GM21367 (cell line): ENCODE results near the gene LMTK2.
A peak's percentile ranks its signal among the peaks of the same experiment; 100 is the strongest.

Experiments
- ATAC-seq: cut with Tn5 transposase; IDR thresholded peaks from one replicate; pipeline ENCODE4 v1.9.1; 2021; ENCODE audit not compliant: unreplicated experiment

LMTK2 gene

DNA sequence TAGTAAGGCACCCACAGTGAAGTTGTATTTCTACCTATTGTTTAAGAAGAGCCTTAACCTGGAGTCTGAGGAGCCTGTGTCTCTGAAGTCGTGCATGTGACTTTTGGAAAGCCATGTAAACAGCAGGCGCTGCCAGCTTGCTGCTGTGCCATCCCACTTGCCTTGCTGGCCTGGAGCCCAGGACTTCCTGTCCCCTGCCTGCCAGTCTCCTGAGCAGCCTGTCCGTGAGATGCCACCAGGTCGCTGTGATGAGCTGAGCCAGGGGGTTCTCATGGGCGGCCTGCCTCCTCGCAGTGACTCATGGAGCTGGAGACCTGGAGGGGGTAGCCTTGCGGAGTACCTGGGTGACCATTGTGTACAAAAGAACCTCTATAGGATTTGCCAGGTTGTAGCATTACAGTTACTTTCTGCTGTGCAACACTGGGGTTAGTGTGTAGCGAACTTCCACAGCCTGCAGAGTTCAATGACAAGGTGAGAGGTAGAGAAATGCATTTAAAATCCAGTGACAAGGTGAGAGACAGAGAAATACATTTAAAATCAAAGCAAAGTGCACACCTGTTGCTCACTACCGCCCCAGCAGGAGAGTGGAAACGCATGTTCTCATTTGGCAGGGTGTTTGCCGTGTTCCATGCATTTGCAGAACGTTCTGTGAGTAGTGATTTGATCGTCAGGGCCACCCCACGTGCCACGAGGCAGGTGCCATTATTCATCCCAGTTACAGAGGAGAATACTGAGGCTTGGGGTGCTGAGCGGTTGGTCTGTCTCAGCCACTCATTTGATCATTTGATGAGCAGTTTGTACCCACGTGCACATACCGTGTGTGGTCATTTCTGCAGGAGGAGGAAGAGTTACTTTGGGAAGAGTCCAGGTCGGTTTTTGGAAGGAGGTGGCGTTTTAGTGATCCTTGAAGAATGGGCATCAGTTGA lies 67.9 kb downstream of the LMTK2 start:
- ATAC-seq: no peak

DNA sequence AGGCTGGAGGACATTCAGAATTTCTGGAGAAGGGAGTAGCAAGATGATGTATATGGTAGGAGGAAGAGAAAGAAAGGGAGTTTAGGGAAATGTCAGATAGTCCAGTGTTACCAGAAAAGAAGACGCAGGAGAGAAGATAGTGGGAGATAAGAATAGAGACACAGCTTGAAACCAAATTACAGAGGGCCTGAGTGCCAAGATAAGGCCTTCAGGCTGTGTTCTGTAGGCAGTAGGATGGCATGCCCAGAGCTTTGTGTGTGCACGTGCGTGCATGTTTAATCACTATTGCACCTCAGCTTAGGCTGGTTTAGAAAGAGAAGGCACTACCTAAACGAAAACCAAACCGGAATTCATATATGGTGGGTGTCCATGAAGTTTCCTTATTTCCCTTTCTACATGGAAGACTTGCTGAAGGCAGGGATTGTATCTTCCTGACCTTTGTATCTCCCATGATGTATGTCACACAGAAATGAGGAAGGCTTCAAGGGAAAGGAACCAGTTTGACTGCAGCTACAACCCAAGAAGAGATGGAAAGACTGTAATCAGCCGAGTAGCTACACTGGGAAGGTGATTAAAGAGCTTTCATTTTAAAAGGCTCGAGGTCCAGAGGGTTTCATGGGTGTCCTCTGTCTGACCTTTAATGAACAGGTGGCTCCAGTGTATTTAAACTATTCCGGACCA lies 68.7 kb downstream of the LMTK2 start:
- ATAC-seq: no peak

DNA sequence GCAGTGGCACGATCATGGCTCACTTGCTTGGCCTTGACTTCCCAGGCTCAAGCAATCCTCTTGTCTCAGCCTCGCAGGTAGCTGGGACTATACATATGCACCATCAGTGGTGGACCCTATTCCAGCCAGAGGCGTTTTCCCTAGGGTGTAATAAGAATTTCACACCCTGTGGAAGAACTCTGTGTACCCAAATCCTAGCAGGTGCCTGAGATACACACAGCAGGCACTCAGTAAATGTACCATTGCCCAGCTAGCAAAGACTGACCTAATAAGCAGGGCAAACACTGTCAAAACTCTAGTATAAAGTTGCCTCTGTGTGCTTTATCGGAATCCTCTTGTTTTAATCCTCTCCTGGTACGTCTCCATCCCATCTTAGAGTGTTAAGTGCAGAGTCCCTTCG lies 70.9 kb downstream of the LMTK2 start:
- ATAC-seq: no peak

DNA sequence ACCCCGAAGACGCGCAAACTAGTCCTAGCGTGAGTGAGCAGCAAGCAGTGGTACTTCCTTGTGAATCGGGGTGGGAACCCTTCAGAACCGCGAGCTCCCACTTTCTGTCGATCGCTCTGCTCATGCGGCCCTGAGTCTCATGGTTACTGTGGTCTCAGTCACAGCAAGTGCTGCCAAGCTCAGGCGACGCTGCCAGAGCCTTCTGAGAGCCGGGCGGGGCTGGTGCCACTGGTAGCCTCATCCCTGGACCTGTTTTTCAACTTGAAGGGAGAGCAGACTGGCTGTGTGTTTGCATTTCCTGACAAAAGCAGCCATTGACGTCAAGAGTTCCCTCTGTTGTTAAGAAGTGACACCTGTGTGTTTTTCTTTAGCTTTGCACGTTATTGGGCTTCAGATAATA lies 71.7 kb downstream of the LMTK2 start:
- ATAC-seq: no peak

DNA sequence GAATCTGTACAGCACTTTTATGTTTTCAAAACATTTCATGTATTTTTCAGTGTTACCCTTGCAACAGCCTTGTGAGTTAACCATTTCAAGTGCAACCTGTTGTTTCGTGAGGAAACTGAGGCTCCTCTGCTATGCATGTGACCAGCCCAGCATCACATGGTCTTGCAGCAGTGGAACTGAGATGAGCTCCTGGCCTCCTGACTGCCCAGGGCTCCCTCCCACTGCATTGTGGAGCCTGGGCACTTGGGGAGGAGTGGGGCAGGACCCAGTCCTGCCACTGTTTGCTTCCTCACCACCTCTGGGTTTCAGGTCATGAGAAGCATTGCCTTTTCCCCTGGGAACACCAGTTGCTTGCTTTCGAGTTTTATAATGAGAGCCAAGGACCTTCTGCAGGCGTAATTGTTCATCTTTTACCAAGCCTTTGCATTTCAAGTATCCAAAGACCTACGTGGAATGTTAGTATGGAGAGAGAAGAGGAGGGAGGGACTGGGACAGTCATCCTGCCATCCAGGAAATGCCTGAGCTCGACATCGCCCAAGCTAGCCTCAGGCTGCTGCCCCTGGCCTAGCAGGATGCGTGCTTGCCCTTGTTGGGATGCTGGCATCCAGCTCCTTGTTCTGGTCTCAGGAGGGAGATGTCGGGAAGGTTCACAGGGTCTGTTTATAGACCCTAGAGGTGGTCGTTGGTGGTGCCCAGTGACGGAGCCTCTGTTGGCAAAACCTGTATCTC lies 72.3 kb downstream of the LMTK2 start:
- no peak for ATAC-seq

DNA sequence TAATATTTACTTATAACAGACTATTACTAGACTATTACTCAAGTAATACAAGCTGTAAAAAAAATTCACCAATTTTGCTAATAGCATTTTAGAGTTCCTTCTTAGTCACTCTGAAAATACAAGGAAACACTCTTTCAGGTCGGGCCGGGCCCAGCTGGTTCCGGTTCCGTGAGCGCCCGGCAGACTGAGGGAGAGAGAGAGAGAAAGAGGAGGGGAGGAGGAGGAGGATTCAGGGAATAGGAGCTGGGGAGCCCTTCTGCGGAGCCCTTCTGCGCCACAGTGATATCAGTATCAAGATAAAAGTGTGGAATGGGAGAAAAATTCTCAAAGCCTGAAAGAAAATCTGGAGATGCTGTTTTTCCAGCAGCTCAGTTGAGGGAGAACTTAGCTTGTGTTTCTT lies 74.1 kb downstream of the LMTK2 start:
- no peak for ATAC-seq

DNA sequence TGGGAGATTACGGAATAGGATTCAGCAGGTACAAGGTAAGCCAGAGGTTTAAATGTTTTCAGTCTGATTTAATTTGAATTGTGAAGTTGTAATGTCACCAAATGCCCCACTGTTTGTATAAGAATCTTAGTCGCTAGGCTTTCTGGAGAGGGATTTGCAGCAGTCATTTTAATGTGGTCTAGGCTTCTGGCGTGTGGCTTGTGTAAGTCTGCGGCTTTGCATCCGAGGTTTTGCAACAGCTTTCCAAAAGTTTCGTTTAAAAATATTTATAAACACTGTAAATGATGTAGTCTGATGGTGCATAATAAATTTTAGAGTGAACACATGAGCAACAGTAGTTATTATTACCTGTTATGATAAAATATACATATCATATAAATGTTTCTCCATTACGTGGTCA lies 78.4 kb downstream of the LMTK2 start:
- no peak for ATAC-seq

DNA sequence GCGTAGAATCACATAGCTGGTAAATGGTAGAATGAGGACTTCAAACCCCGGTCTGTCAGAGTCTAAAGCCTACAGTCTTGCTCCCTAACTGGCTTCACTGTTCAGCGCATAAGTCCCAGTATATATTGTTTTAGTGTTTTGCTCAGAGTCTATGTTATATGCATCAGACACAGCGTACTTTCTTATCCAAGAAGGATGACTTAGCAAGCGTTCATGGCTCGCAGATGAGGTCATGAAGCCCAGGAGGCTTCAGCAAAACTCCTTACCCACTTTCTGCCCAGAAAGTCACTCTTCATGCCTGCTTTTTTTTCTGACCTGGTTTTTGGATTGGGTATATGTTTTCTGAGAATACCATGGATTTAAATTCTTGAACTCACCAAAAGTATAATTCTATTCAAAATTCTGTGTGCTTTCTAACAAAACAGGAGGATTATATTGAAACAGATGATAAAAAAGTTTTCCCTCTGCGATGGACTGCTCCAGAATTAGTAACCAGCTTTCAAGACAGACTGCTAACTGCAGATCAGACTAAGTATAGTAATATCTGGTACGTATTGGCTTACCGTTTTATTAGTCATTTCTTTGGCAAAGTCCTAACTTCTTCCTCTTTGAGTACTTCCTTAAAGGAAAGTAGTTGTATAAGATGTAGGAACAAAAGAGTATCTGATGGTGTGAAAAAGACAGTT lies 79.9 kb downstream of the LMTK2 start:
- ATAC-seq: no peak

DNA sequence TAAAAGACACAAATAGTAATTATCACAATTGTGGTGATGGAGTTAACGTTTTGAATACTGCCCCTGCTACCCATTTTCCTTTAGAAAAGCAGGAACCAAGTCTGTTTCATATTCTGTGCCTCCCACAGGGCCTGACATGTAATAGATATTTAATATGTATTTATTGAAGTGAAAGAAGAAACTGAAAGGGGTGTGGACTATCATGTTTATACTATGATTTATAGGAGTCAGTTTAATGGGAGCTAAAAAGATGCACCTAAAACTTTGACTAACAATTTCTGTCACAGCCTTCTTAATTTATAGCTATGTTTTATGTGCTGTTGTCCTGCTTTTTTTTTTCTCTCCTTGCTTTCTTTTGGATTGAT lies 80.5 kb downstream of the LMTK2 start:
- no peak for ATAC-seq

DNA sequence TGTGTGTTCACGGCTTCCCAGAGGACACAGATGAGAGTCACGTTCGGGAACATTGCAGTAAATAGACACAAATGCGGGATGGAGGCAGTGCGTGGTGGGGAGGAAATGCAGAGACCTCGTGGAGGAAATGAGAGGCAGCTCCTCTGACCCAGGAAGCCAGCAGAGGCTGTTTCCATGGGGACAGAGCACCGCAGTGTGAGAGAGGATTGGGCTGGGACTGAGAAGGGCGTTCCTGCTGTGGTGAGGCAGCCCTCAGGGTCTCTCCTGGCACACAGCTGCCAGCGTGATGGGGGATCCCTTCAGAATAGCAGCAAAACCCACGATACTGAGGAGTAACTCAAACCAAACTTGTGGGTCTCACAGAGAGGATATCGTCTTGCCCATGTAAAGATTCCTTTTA lies 82.9 kb downstream of the LMTK2 start:
- ATAC-seq: no peak

DNA sequence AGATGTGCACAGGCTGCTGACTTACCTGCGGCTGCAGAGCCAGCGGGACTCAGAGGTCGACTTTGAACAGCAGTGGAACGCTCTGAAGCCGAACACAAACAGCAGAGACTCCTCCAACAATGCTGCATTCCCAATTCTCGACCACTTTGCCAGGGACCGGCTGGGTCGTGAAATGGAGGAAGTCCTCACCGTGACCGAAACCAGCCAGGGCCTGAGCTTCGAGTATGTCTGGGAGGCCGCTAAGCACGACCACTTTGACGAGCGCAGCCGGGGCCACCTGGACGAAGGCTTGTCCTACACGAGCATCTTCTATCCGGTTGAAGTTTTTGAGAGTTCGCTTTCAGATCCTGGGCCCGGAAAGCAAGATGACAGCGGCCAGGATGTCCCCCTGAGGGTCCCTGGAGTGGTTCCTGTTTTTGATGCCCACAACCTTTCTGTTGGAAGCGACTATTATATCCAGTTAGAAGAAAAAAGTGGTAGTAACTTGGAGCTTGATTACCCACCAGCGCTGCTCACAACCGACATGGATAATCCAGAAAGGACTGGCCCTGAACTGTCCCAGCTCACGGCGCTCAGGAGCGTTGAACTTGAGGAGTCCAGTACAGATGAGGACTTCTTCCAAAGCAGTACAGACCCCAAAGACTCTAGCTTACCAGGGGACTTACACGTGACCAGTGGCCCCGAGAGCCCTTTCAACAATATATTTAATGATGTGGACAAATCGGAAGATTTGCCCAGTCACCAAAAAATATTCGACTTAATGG lies 85.2 kb downstream of the LMTK2 start:
- no peak for ATAC-seq

DNA sequence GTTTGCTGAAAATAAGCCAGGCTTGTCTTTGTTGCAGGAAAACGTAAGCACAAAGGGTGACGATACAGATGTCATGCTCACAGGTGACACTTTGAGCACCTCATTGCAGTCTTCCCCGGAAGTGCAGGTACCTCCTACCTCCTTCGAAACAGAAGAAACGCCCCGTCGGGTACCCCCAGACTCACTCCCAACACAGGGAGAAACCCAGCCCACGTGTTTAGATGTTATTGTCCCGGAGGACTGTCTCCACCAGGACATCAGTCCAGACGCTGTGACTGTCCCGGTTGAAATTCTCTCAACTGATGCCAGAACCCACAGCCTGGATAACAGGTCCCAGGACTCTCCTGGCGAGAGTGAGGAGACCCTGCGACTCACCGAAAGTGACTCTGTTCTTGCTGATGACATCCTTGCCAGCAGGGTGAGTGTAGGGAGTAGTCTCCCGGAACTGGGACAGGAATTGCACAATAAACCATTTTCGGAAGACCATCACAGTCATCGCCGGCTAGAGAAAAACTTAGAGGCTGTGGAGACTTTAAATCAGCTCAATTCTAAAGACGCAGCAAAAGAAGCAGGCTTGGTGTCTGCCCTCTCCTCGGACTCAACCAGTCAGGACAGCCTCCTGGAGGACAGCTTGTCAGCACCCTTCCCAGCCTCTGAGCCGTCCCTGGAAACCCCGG lies 86.3 kb downstream of the LMTK2 start:
- no peak for ATAC-seq

DNA sequence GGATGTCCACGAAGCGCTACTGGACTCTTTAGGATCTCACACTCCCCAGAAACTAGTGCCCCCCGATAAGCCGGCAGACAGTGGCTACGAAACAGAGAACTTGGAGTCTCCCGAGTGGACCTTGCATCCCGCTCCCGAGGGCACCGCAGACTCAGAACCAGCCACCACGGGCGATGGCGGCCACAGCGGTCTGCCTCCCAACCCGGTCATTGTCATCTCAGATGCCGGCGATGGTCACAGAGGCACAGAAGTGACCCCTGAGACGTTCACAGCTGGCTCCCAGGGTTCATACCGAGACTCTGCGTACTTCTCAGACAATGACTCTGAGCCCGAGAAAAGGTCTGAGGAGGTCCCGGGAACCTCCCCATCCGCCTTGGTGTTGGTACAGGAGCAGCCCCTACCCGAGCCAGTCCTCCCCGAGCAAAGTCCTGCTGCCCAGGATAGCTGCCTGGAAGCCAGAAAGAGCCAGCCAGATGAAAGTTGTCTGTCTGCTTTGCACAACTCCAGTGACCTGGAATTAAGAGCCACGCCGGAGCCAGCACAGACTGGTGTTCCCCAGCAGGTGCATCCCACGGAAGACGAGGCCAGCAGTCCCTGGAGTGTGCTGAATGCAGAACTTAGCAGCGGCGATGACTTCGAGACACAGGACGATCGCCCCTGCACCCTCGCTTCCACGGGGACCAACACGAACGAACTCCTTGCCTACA lies 87.0 kb downstream of the LMTK2 start:
- no peak for ATAC-seq

DNA sequence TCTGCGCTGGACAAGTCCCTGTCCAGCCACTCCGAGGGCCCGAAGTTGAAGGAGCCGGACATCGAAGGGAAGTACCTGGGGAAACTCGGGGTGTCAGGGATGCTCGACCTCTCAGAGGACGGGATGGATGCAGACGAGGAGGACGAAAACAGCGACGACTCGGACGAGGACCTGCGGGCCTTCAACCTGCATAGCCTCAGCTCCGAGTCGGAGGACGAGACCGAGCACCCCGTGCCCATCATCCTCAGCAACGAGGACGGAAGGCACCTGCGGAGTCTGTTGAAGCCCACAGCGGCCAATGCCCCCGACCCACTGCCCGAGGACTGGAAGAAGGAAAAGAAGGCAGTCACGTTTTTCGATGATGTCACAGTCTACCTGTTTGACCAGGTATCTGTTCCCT lies 87.5 kb downstream of the LMTK2 start:
- no peak for ATAC-seq

DNA sequence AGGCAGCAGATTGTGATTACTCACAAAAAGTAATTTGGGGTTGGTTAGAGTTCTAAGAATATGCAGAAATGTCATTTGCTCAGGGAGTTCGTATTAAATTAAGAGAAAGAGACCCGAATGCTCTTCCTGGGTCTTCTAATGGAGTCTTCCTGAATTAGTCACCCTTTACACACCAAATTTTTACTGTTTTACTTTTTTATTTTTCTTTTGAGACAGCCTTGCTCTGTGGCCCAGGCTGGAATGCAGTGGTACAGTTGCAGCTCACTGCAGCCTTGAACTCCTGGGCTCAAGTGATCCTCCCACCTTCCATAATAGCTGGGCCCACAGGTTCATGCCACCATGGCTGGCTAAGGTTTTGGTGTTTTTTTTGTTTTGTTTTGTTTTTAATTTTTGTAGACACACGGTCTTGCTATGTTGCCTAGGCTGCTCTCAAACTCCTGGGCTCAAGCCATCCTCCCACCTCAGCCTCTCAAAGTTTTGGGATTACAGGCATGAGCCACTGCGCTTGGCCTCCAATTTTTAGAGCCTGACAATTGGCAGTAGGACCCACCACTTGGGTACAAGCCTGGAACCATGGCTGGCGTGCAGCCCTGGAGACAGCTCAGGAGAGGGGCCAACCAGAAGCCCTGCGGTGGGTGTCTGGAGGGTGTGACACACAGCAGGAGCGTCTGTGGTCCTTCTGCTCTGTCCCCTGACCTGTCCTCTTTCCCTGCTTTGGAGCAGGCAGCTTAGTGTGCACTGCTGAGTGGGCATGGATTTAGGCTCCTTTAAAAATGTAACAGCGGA lies 88.2 kb downstream of the LMTK2 start:
- no peak for ATAC-seq

DNA sequence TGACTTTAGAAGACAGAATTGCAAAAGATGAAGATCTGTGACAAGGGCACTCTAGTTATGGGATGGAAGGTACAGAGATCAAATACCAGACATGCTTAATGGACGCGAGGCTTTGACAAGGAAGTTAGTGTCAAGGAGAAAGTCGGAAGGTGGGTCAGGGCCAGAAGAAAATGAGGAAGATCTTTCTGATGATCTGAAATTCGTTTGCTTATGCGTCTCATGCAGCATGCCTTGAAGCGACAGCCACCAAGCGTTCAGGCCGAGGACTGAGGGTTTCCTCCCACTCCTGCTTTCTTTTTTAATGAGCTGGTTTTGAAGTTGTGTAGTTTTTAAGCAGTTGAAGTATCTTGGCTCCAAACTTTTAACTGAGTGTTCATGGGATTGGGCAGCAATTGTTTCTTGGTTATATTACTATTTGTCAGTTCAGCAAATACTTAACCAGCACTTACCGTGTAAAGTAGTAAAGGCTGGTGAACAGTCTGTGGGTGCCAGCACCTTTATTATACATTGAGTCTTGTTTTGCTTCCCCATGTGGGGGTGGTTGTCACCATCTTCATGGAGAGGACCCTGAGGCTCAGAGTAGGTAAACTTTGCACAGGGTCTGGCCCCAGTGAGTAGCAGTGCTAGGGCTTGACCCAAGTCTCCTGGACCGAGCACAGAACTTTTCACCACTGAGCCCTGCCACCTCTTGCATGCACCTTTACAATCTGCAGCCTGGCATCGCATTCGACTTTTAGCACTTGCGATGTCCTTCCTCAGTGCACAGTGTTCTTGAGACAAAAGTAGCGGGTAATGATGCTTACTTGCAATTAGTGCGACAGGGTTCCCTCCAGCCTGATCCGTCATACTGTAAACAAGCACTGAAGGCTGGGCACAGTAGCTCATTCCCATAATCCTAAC lies 90.3 kb downstream of the LMTK2 start:
- no peak for ATAC-seq

DNA sequence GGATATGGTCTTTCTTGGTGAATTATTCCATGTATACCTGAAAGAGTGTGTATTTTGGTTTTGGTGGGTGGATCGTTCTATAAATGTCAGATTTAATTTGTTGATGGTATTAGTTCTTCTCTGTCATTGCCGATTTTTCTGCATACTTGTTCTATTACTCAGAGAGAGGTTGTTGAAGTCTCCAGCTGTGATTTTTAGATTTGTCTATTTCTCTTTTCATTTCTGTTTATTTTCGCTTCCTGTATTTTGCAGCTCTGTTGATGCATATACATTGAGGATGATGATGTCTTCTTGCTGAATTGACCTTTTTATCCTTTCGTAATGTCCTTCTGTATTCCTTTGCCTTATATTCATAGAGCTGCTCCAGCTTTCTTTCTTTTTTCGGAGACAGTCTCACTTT lies 92.5 kb downstream of the LMTK2 start:
- no peak for ATAC-seq

DNA sequence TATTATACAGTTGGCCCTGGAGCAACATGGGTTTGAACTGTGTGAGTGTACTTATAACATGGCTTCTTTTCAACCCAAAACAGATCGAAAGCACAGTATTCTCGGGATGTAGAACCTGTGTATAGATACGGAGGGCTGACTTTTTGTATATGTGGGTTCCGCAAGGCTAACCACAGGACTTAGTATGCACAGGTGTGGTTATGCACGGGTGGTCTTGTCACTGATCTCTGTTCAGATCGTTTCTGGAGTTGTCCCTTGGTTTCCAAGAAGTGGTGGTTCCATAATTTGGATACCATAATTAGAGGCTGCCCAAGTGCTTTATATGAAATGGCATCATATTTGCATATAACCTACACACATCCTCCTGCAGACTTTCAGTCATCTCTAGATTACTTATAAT lies 93.7 kb downstream of the LMTK2 start:
- ATAC-seq: peak; percentile 36
